Germinal center (tissue), 1 donor: ENCODE data around the gene DAW1.
"Not testable (repeated sequence)": the region's sequence is repeated elsewhere in the genome, so short reads cannot be mapped to it uniquely, and the experiment has no call there.

Experiments used
- DNase-seq: peaks from one replicate; pipeline ENCODE4 v3.0.0; 2012; ENCODE audit warnings: mixed read lengths, low spot score

DAW1 gene

GRCh38 chr2:227914362-227914761 lies 42.9 kb downstream of the DAW1 start:
- no peak for DNase-seq

DNA sequence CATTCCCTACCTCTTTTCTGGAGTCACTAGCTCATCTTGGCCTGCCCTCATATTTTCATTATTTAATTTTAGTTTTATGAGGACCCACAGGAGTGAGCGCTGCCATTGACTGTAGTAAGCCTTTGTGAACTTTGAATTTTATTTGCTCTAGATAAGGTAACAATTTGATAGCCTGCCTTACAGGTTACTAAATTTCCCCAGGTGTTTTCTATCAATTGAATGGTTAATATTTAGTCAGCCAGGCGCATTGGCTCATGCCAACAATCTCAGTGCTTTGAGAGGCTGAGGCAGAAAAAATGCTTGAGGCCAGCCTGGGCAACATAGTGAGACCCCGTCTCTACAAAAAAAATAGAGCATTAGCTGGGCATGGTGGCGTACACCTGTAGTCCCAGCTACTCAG lies 50.2 kb downstream of the DAW1 start:
- no peak for DNase-seq

DNA sequence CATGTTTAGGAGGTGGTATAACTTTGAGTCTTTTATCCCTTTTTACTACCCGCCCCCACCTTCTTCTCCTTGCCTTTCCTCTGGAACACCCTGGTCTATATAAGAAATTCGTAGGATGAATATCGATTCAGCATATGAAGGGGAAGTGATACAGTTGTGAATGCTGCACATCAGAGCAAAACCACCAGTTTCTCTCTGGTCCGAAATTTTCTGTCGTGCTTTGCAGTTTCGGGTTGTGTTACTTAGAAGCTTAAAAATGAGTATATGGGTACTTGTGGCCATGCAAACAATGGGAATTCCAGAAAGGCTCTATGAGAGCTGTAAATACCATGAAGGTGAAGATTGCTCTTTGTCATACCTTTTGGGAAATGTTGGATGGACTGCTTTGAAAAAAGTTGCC lies 60.6 kb downstream of the DAW1 start:
- DNase-seq: no peak

- DNase-seq: no peak
Measured at GRCh38 chr2:227932403-227932802, 61.0 kb downstream of the DAW1 start.

DNA sequence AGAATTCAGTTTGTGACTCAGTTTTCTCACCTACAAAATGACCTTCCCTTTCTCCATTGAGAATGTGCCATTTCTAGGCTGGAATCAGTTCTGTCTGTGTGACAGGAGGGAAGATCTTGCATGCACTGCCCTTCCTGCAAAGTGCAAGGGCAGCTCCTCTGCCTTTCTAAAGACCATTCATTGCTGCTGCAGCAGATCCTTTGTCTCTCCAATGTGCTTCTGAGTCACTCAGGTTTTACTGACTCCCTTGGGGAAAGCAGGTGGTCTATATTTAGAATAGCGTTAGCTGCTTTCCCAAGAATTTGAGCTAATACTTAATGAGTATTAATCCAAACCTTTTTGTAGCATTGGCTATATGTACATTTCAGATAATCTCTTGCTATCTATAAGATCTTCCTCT lies 62.5 kb downstream of the DAW1 start:
- no peak for DNase-seq

DNA sequence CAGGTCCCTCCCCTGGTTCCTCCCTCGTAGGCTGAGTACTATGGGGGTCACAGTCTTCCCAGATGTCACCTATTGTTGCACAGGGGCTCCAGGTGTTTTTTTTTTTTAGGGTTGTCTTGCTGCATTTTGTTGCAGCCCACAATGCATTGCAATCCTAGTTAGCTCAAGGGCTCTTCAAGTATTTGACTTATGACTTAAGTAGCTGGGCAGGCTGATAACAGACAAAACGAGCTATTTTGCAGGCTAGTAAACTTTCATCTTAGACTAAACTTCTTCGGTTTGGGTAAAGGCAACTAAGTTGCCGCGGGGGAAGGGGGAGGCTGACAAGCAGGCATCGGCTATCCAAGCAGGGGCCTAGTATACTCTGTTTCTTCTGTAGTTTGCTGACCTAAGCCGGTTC lies 64.8 kb downstream of the DAW1 start:
- DNase-seq: not testable (repeated sequence)

GRCh38 chr2:227939271-227940027 lies 68.0 kb downstream of the DAW1 start:
- DNase-seq: peak; percentile 5

- DNase-seq: no peak
Measured at GRCh38 chr2:227942021-227942420, 70.6 kb downstream of the DAW1 start.

GRCh38 chr2:227942965-227943364 lies 71.5 kb downstream of the DAW1 start:
- no peak for DNase-seq

- no peak for DNase-seq
Measured at GRCh38 chr2:227960317-227960716, 88.9 kb downstream of the DAW1 start.

DNA sequence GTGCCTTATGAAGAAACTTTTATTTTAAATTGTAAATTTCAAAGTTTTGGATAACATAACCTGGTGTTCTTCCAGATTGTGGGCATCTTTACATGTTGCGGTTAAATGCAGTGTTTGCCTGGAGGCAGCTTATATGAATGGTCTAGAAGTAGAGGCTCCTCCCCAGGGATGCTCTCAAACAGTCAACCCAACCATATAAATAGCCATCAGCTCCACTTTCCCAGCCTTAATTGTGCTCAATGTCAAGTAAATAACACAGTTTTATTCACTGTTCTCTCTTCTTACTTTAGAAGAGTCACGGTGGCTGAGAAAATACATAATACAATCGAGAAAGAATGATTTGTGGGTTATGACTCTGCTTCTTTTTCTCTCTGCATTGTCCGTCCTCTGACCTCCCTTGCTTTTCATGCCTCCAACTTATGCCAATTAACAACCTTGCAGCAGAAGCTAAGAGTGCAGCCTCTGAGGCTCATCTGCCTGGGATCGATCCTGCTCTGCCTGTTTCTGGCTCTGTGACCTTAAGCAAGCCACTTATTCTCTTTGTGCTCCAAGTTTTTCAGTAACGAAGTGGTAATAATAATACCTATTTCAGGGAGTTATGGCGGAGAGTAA lies 100.3 kb downstream of the DAW1 start:
- no peak for DNase-seq

DNA sequence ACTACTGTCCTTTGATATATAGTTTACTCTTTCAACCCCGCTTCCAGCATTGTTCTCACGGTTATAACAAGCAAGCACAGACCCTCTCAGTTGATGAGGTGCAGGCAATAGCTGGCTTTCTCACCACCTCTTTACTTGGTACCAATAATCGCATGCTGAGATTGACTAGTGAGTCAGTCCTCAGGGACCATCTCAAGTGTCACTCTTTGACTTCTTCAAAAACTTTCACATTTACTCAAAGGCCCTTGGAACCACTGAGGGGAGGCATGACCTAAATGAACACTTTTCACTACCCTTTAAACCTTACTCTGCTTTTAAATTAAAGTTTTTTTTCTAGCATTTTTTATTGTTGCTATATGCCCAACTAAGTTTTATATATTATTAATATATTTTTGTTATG lies 101.8 kb downstream of the DAW1 start:
- no peak for DNase-seq
